Measurements from ENCODE around the gene TLR6.
"Not testable (repeated sequence)": the region's sequence is repeated elsewhere in the genome, so short reads cannot be mapped to it uniquely, and the experiment has no call there.

TLR6 gene

DNA sequence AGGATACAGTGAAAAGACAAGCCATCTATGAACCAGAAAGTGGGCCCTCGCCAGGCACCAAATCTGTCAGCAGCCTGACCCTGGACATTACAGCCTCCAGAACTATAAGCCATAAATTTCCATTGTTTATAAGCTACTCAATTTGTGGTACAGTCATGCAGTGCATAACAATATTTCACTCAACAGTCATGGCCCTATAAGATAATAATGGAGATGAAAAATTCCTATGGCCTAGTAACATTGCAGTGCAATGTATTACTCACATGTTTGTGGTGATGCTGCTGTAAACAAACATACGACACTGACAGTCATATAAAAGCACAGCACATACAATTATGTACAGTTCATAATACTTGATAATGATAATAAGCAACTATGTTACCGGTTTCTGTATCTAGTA lies 34.9 kb downstream of the TLR6 start:
- no peak overlapping the region for H3K4me3 ChIP-seq (ENCODE audit: insufficient read length, low read depth)
- no peaks in the 10 kb centered on the region for H3K36me3 ChIP-seq (ENCODE audit: insufficient read depth, insufficient read length, low read length)
- H3K4me1 ChIP-seq (ENCODE audit: insufficient read depth, insufficient read length) = no peaks in the 10 kb centered on the region
- H3K9me3 ChIP-seq (ENCODE audit: insufficient read depth, low read length) = peaks cover 6% of the 10 kb centered on the region
- no peak for DNase-seq (ENCODE audit: low read depth, low spot score)
- H3K9ac ChIP-seq (ENCODE audit: insufficient read length, low read depth) = no peak overlapping the region
- TF ChIP-seq YY1 (IDR thresholded peaks at IDR 0.05; ENCODE audit: insufficient read depth, insufficient read length) (no peak), SUZ12 (IDR thresholded peaks at IDR 0.05; ENCODE audit: extremely low read depth, insufficient read depth, insufficient read length) (no peak), ZNF274 (IDR thresholded peaks at IDR 0.05; ENCODE audit: low read depth, low read length) (no peak)
- H3K27me3 ChIP-seq (ENCODE audit: insufficient read depth, insufficient read length) = no peaks in the 10 kb centered on the region

DNA sequence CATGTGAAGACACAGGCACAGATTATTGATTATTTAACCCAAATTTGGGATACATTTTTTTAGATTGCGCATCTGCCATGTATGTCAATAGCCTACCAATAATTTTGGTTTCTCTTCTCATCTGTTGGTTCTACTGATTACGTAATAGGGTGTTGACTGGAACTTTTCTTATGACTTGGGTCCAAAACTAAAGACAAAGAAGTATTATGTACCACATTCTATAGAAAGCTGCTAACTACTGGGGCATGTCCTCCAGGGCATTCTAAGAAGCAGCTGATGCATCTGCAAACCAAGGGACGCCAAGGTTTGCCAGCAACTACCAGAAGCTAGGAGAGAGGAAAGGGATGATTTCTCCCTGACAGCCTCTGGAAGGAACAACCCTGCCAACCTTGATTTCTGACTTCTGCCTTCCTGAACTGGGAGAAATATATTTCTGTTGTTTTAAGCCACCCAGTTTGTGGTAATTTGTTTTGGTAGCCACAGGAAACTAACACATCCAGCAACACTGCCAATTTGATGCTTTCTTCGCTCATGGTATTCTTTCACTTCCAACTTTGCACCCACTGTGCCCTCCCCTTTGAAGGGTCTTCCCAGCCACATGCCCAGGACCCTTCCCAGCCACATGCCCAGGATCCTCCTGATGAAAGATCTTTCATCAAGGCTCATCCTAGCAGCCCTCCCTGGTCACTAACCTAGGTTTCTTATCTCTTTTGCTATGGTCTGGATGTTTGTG lies 36.1 kb downstream of the TLR6 start:
- Histone ChIP-seq H3K36me3 (ENCODE audit: insufficient read depth, insufficient read length, low read length) (no peaks in the 10 kb centered on the region), H3K4me3 (ENCODE audit: insufficient read length, low read depth) (no peak overlapping the region), H3K27me3 (ENCODE audit: insufficient read depth, insufficient read length) (no peaks in the 10 kb centered on the region), H3K4me1 (ENCODE audit: insufficient read depth, insufficient read length) (no peaks in the 10 kb centered on the region), H3K9ac (ENCODE audit: insufficient read length, low read depth) (no peak overlapping the region), H3K9me3 (ENCODE audit: insufficient read depth, low read length) (peaks cover 8% of the 10 kb centered on the region)
- TF ChIP-seq SUZ12 (IDR thresholded peaks at IDR 0.05; ENCODE audit: extremely low read depth, insufficient read depth, insufficient read length) (no peak), ZNF274 (IDR thresholded peaks at IDR 0.05; ENCODE audit: low read depth, low read length) (no peak), YY1 (IDR thresholded peaks at IDR 0.05; ENCODE audit: insufficient read depth, insufficient read length) (no peak)
- DNase-seq (ENCODE audit: low read depth, low spot score) = no peak

DNA sequence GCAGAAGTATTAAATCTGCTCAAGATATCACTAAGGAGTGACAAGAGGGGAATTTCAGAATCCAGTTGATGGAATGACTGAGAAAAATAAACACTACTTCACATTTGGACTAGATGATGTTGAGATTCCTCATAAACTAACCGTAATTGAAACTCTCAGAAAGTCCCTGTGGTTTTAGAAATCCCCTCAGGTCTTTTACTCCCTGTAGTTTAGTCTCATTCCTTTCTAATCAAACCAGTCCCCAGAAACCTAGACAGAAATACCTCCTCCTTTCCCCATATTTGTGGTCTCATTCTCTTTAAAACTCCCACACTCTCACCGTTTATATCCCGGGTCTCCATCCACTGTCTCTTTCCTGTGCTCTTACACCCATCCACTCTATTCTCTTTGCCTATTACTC lies 37.0 kb downstream of the TLR6 start:
- H3K9me3 ChIP-seq (ENCODE audit: insufficient read depth, low read length) = peaks cover 14% of the 10 kb centered on the region
- TF ChIP-seq ZNF274 (IDR thresholded peaks at IDR 0.05; ENCODE audit: low read depth, low read length) (no peak), YY1 (IDR thresholded peaks at IDR 0.05; ENCODE audit: insufficient read depth, insufficient read length) (no peak), SUZ12 (IDR thresholded peaks at IDR 0.05; ENCODE audit: extremely low read depth, insufficient read depth, insufficient read length) (no peak)
- H3K27me3 ChIP-seq (ENCODE audit: insufficient read depth, insufficient read length) = no peaks in the 10 kb centered on the region
- no peak overlapping the region for H3K9ac ChIP-seq (ENCODE audit: insufficient read length, low read depth)
- no peak overlapping the region for H3K4me3 ChIP-seq (ENCODE audit: insufficient read length, low read depth)
- no peak for DNase-seq (ENCODE audit: low read depth, low spot score)
- H3K36me3 ChIP-seq (ENCODE audit: insufficient read depth, insufficient read length, low read length) = no peaks in the 10 kb centered on the region
- no peaks in the 10 kb centered on the region for H3K4me1 ChIP-seq (ENCODE audit: insufficient read depth, insufficient read length)

DNA sequence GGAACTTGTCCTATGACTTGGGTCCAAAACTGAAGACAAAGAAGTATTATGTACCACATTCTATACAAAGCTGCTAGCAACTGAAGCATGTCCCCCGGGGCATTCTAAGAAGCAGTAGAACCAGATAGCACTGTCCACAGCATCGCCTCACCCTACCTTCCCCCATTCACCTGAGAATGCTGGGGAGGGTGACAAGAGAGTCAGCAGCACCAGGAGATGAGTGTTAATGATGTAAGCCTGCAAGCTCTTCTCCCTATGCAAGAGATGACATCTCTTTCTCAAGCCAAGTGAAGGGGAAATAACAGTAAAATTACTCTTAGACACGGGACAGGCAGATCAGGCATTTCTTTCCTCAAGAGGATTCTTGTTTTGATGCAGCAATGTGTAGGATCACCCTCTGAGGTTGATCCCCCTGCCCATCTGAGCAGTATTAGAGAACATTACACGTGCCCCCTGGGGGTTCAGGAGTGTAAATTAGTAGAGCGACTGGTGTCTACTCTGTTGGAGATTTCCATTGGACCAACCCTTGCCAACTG lies 38.1 kb downstream of the TLR6 start:
- Histone ChIP-seq H3K9ac (ENCODE audit: insufficient read length, low read depth) (no peak overlapping the region), H3K9me3 (ENCODE audit: insufficient read depth, low read length) (peaks cover 14% of the 10 kb centered on the region), H3K27me3 (ENCODE audit: insufficient read depth, insufficient read length) (no peaks in the 10 kb centered on the region), H3K36me3 (ENCODE audit: insufficient read depth, insufficient read length, low read length) (no peaks in the 10 kb centered on the region), H3K4me1 (ENCODE audit: insufficient read depth, insufficient read length) (no peaks in the 10 kb centered on the region), H3K4me3 (ENCODE audit: insufficient read length, low read depth) (no peak overlapping the region)
- TF ChIP-seq ZNF274 (IDR thresholded peaks at IDR 0.05; ENCODE audit: low read depth, low read length) = no peak
- no peak for TF ChIP-seq SUZ12 (IDR thresholded peaks at IDR 0.05; ENCODE audit: extremely low read depth, insufficient read depth, insufficient read length)
- TF ChIP-seq YY1 (IDR thresholded peaks at IDR 0.05; ENCODE audit: insufficient read depth, insufficient read length) = no peak
- DNase-seq (ENCODE audit: low read depth, low spot score) = no peak

DNA sequence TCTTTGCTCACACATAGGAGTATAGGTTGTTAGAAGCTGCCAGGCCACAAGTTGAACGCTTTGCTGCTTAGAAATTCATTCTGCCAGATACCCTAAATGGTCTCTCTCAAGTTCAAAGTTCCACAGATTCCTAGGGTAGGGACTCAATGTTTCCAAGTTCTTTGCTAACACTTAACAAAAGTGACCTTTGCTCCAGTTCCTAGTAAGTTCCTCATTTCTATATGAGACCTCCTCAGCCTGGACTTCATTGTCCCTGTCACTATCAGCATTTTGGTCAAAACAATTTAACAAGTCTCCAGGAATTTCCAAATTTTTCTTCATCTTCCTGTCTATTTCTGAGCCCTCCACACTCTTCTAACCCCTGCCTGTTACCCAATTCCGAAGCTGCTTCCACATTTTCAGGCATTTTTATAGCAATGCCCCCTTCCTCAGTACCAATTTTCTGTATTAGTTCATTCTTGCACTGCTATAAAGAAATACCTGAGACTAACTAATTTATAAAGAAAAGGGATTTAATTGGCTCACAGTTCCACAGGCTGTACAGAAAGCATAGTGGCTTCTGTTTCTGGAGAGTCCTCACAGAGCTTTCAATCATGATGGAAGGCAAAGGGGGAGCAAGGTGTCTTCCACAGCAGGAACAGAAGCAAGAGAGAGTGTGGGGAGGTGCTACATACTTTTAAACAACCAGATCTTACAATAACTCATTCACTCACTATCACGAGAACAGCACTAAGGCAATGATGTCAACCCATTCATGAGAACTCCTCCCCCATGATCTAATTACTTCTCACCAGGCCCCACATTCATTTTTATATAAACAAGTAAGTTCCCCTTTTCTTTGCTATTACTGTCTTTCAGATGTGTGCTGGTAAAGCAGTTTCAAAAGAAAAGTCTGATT lies 40.5 kb downstream of the TLR6 start:
- H3K9me3 ChIP-seq (ENCODE audit: insufficient read depth, low read length) = peaks cover 8% of the 10 kb centered on the region; the same call in 1 of the 2 replicates
- H3K4me1 ChIP-seq (ENCODE audit: insufficient read depth, insufficient read length) = no peaks in the 10 kb centered on the region
- no peak overlapping the region for H3K4me3 ChIP-seq (ENCODE audit: insufficient read length, low read depth)
- DNase-seq (ENCODE audit: low read depth, low spot score) = no peak
- TF ChIP-seq ZNF274 (IDR thresholded peaks at IDR 0.05; ENCODE audit: low read depth, low read length) (no peak), SUZ12 (IDR thresholded peaks at IDR 0.05; ENCODE audit: extremely low read depth, insufficient read depth, insufficient read length) (no peak), YY1 (IDR thresholded peaks at IDR 0.05; ENCODE audit: insufficient read depth, insufficient read length) (no peak)
- H3K36me3 ChIP-seq (ENCODE audit: insufficient read depth, insufficient read length, low read length) = no peaks in the 10 kb centered on the region
- no peak overlapping the region for H3K9ac ChIP-seq (ENCODE audit: insufficient read length, low read depth)
- H3K27me3 ChIP-seq (ENCODE audit: insufficient read depth, insufficient read length) = no peaks in the 10 kb centered on the region

DNA sequence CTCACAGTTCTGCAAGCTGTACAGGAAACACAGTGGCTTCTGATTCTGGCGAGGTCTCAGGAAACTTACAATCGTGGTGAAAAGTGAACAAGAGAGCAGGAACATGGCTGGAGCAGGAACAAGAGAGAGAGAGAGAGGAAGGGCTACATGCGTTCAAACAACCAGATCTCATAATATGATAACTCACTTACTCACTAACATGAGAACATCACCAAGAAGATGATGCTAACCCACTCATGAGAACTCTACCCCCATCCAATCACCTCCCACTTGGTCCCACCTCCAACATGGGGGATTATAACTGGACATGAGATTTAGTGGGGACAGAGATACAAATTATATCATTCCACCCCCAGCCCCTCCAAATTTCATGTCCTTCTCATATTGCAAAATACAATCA lies 42.2 kb downstream of the TLR6 start:
- peaks cover 8% of the 10 kb centered on the region; the same call in 1 of the 2 replicates for H3K9me3 ChIP-seq (ENCODE audit: insufficient read depth, low read length)
- TF ChIP-seq SUZ12 (IDR thresholded peaks at IDR 0.05; ENCODE audit: extremely low read depth, insufficient read depth, insufficient read length) (no peak), ZNF274 (IDR thresholded peaks at IDR 0.05; ENCODE audit: low read depth, low read length) (no peak), YY1 (IDR thresholded peaks at IDR 0.05; ENCODE audit: insufficient read depth, insufficient read length) (no peak)
- H3K4me1 ChIP-seq (ENCODE audit: insufficient read depth, insufficient read length) = no peaks in the 10 kb centered on the region
- no peak overlapping the region for H3K4me3 ChIP-seq (ENCODE audit: insufficient read length, low read depth)
- DNase-seq (ENCODE audit: low read depth, low spot score) = no peak
- H3K27me3 ChIP-seq (ENCODE audit: insufficient read depth, insufficient read length) = no peaks in the 10 kb centered on the region
- no peaks in the 10 kb centered on the region for H3K36me3 ChIP-seq (ENCODE audit: insufficient read depth, insufficient read length, low read length)
- H3K9ac ChIP-seq (ENCODE audit: insufficient read length, low read depth) = no peak overlapping the region

DNA sequence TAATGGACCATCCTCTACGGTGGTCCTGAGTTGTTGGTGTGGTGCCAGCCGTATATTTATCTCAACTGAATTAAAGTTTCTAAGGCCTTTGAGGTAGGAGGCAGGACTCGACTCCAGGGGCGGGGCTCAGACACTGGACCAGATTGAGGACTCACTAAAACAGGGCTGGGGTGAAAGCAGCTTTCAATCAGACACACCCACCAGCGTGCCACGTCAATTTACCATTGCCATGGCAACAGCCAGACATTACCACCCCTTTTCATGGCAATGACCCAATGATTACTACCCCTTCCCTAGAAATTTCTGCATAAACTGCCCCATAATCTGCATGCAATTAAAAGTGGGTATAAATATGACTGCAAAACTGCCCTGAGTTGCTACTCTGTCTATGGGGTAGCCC lies 45.3 kb downstream of the TLR6 start:
- H3K36me3 ChIP-seq (ENCODE audit: insufficient read depth, insufficient read length, low read length) = no peaks in the 10 kb centered on the region
- DNase-seq (ENCODE audit: low read depth, low spot score) = no peak
- no peaks in the 10 kb centered on the region for H3K27me3 ChIP-seq (ENCODE audit: insufficient read depth, insufficient read length)
- no peak overlapping the region for H3K4me3 ChIP-seq (ENCODE audit: insufficient read length, low read depth)
- no peaks in the 10 kb centered on the region for H3K4me1 ChIP-seq (ENCODE audit: insufficient read depth, insufficient read length)
- no peak overlapping the region for H3K9ac ChIP-seq (ENCODE audit: insufficient read length, low read depth)
- peaks cover 8% of the 10 kb centered on the region; the same call in 1 of the 2 replicates for H3K9me3 ChIP-seq (ENCODE audit: insufficient read depth, low read length)
- TF ChIP-seq YY1 (IDR thresholded peaks at IDR 0.05; ENCODE audit: insufficient read depth, insufficient read length) = no peak

DNA sequence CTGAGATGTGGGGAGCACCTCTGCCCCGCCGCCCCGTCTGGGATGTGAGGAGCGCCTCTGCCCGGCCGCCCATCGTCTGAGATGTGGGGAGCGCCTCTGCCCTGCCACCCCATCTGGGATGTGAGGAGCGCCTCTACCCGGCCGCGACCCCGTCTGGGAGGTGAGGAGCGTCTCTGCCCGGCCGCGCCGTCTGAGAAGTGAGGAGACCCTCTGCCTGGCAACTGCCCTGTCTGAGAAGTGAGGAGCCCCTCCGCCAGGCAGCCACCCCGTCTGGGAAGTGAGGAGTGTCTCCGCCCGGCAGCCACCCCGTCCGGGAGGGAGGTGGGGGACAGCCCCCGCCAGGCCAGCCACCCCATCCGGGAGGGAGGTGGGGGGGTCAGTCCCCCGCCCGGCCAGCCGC lies 49.2 kb downstream of the TLR6 start:
- H3K36me3 ChIP-seq (ENCODE audit: insufficient read depth, insufficient read length, low read length); DNase-seq (ENCODE audit: low read depth, low spot score); H3K9me3 ChIP-seq (ENCODE audit: insufficient read depth, low read length); H3K9ac ChIP-seq (ENCODE audit: insufficient read length, low read depth); H3K4me3 ChIP-seq (ENCODE audit: insufficient read length, low read depth); H3K4me1 ChIP-seq (ENCODE audit: insufficient read depth, insufficient read length); H3K27me3 ChIP-seq (ENCODE audit: insufficient read depth, insufficient read length): not testable (repeated sequence)

DNA sequence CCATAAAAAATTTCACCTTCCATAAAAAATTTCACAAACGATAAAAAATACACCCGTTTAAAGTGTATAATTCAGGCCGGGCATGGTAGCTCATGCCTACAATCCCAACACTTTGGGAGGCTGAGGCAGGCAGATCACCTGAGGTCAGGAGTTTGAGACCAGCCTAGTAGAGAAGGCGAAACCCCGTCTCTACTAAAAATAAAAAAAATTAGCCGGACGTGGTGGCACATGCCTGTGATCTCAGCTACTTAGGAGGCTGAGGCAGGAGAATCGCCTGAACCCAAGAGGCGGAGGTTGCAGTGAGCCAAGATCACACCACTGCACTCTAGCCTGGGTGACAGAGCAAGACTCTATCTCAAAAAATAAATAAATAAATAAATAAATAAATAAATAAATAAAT lies 50.4 kb downstream of the TLR6 start:
- H3K9me3 ChIP-seq (ENCODE audit: insufficient read depth, low read length); H3K9ac ChIP-seq (ENCODE audit: insufficient read length, low read depth); H3K27me3 ChIP-seq (ENCODE audit: insufficient read depth, insufficient read length); H3K4me3 ChIP-seq (ENCODE audit: insufficient read length, low read depth); H3K36me3 ChIP-seq (ENCODE audit: insufficient read depth, insufficient read length, low read length); DNase-seq (ENCODE audit: low read depth, low spot score); H3K4me1 ChIP-seq (ENCODE audit: insufficient read depth, insufficient read length): not testable (repeated sequence)
